ENCODE measurements around the gene ZNF132.

ZNF132 gene

GRCh38 chr19:58385891-58386575 lies 53.9 kb downstream of the ZNF132 start:
- peak; percentile 44 for DNase-seq

DNA sequence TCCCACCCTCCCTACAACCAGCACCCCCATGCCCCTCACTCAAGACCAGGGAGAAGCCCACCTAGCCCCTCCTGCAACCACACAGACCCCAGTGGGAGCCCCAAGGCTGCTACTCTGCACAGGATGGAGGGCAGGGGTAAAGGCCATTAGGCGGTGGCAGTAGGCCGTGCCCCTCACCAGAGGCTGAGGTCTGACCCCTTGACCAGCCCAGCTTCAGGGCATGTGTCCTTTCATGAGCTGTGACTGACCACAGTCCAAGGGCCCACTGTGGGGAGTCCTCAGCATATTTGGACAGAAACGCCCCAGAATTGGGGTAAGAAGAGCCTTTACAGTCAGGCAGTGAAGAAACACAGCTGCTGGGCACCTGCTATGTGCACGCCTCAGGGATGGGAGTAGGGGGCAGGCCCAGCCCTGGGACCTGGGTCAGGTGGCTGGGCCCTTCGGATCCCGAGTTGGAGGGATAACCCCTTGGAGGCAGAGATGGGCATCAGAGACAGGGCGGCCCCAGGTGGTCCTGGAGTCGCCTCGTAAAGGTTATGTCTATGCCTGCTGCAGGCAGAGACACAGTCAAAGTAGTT lies 54.6 kb downstream of the ZNF132 start:
- no peak for DNase-seq

- no peak for DNase-seq
Measured at GRCh38 chr19:58382997-58383603, 56.9 kb downstream of the ZNF132 start.
